Cardiac fibroblast (primary cell): Measurements from ENCODE around the gene SYN1.
A peak's percentile ranks its signal among the peaks of the same experiment; 100 is the strongest.

Experiments used
- DNase-seq, 2 donors: peaks; one replicate each; pipeline versions ENCODE4 v3.0.0 to v3.0.0-alpha.2; 2010; ENCODE audit warnings: low read depth in 2 of 2
- H3K4me3 ChIP-seq, 2 donors: replicated peaks in 1 of 2; 1 replicate in 1 of 2; 2 replicates in 1 of 2; pipeline ENCODE4 v1.5.1; 2011; ENCODE audit warnings: low read depth in 2 of 2, low read length in 2 of 2, mild to moderate bottlenecking in 2 of 2, moderate library complexity in 1 of 2
- TF ChIP-seq, protein P1 (sequence below): IDR thresholded peaks from one replicate; pipeline ENCODE4 v1.5.1; 2011; ENCODE audit warnings: low read depth, mild to moderate bottlenecking, low read length, inconsistent platforms

Gene SYN1

DNA sequence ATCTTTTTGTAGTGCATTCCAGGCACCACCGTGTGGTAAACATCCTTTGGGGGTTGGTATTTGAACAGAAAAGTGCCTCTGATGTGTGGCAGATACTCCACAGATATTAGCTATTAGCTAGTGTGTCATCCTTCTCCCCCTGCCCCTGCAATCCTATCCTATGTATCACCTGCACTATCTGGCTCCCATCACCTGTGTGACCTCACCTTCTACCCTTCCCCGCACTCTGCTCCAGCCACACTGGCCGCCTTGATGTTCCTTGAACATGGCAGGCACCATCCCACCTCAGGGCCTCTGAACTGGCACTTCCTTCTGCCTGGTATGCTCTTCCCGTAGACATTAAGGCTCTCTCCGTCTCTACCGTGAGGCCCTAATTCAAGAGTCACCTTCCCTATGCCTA lies 27.0 kb upstream of the SYN1 start:
- no peak overlapping the region for H3K4me3 ChIP-seq
- no peak for DNase-seq
- TF ChIP-seq, protein P1, sequence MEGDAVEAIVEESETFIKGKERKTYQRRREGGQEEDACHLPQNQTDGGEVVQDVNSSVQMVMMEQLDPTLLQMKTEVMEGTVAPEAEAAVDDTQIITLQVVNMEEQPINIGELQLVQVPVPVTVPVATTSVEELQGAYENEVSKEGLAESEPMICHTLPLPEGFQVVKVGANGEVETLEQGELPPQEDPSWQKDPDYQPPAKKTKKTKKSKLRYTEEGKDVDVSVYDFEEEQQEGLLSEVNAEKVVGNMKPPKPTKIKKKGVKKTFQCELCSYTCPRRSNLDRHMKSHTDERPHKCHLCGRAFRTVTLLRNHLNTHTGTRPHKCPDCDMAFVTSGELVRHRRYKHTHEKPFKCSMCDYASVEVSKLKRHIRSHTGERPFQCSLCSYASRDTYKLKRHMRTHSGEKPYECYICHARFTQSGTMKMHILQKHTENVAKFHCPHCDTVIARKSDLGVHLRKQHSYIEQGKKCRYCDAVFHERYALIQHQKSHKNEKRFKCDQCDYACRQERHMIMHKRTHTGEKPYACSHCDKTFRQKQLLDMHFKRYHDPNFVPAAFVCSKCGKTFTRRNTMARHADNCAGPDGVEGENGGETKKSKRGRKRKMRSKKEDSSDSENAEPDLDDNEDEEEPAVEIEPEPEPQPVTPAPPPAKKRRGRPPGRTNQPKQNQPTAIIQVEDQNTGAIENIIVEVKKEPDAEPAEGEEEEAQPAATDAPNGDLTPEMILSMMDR = no peak

DNA sequence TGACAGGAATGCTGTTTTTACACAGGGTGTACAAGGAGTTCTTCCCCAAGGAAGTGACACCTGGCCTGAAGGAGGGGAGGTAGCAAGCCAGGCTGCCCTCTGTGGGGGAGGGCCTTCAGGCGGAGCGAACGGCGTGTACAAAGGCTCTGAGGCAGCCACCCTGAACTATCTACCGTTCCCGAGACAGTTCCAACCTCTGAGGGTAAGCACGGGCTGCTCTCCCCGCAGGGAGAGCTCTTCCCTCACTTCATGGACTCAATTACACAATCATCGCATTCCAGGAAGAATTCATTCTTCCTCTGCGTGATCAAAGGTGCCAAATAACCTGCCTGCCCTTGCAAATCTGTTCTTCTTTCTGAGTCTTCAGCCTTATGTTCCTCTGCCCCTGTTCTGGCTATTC lies 25.9 kb upstream of the SYN1 start:
- no peak overlapping the region for H3K4me3 ChIP-seq
- TF ChIP-seq, protein P1 = no peak
- DNase-seq = peak in 1 of 2 donors; percentile 16

DNA sequence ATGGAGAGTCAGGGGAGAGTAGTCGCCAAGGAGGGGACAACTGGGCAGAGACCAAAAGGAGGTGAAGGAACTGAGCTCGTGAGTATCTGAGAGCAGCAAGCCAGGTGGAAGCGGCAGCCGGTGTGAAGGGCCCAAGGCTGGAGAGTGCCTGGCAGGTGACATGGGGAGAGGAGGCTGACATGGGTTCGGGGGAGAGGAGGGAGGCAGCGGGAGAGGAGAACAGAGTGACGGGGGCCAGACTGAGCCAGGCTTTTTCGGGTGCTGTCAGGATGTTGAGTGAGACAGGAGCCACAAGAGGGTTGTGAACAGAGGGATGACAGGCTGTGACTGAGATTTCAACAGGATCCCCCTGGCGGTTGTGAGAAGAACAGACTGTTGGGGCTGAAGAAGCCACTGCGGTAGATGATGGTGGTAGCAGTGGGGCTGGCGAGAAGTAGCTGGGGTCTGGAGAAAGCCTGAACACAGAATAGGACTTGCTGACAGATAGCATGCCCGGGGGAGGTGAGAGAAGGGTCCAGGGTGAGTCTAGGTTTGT lies 25.0 kb upstream of the SYN1 start:
- no peak overlapping the region for H3K4me3 ChIP-seq
- peak; percentile 60 to 63 for DNase-seq
- TF ChIP-seq, protein P1 = peak; percentile 64

DNA sequence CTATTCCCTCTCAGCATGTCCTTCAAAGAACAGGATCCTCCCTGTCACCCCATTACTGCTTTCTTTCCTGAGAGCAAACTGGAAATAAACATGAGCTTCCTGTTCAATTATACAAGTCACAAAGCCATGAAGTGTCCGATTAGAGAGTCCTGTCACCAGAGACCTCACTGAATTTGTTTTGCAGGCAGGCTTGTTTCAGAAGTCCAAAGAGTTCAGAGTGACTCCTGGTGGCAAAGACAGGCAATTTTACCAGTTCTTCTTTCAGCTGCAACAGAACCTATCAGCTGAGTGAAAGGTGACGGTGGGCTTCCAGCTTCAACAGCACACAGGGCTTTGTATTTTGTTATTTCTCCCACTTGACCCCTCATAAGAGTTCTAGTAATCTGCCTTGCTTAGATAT lies 24.3 kb upstream of the SYN1 start:
- TF ChIP-seq, protein P1 = peak; percentile 49
- DNase-seq = peak; percentile 59 to 68
- H3K4me3 ChIP-seq = no peak overlapping the region

DNA sequence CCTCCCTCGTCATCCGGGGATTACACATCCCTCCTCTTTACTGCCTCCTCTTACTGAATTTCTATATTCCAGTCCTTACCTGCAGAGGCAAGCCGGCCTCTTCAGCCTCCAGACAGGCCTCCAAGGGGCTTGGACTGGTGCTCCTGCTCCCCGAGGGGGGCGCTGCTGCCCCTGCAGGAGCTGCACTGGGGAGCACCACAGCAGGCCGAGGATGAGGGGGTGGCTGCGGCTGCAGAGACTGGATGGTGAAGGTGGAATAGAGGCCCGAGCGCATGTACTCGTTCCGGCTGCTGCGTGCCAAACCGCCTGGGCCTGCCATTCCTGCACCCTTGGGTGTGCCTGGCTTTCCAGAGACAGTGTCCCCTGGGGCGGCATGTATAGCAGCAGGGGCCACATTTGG lies 19.2 kb upstream of the SYN1 start:
- no peak overlapping the region for H3K4me3 ChIP-seq
- DNase-seq = no peak
- TF ChIP-seq, protein P1 = no peak

DNA sequence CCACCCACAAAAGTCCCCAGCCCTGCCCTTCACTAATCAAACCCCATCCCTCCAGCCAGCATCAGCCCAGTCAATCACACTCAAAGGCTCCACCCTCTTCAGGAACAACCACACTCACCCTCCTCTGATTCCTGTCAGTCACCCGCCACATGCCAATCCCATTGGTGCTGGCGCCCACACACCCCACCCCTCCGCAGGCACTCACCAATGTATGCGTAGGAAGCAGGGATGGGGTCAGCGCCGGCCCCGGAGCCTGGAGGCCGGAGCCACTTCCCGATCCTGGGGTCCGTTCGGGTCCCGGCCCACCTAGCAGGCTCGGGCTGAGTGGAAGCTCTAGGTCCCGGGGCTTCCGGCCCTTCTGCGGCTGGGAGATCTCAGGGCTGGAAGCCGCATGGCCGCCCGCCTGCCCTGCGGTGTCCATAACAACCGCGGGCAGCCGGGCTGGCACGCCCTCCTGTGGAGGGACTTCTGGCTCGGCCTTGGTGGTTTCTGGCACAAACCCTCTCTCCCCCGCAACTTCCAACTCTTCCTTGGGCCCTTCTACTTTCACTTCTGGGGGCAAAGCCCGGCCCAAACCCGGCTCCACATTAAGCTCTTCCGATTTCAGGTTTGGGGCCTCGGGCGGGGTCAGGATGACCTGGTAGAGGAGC lies 18.0 kb upstream of the SYN1 start:
- TF ChIP-seq, protein P1 = no peak
- no peak overlapping the region for H3K4me3 ChIP-seq
- no peak for DNase-seq
